Psoas muscle (tissue), 8 donors: ENCODE measurements around the gene ENG. TPM values are rescaled to one million over a fixed set of nuclear protein-coding genes. Genes with fewer than 3 reads are reported as not detected.

ENCODE experiments used
- ATAC-seq, 4 donors: fragments of 200-7000 bp; cut with Tn5 transposase; one replicate each; pipeline ENCODE4 v1.9.1; 2020; ENCODE audit warnings: moderate library complexity in 3 of 4, mild to moderate bottlenecking in 2 of 4
- DNase-seq, 2 donors: peaks; one replicate each; pipeline ENCODE4 v3.0.0-alpha.2; 2020
- H3K27ac ChIP-seq: fragments of 200-600 bp; one replicate; pipeline ENCODE4 v1.8.0; 2022
- H3K27me3 ChIP-seq, 3 donors: fragments of 200-600 bp in 1 of 3; one replicate each; pipeline versions ENCODE4 v1.6.1 to v1.8.0; 2013 to 2022; ENCODE audit warnings: low read length in 2 of 3, mild to moderate bottlenecking in 2 of 3, moderate library complexity in 1 of 3; ENCODE audit not compliant: insufficient read depth in 3 of 3
- H3K36me3 ChIP-seq, 2 donors: fragments of 200-600 bp in 1 of 2; one replicate each; pipeline versions ENCODE4 v1.6.1 to v1.8.0; 2013 to 2022; ENCODE audit warnings: low read depth in 1 of 2, mild to moderate bottlenecking in 1 of 2, moderate library complexity in 1 of 2; ENCODE audit not compliant: insufficient read depth in 1 of 2
- H3K4me1 ChIP-seq: fragments of 200-600 bp; one replicate; pipeline ENCODE4 v1.8.0; 2022
- H3K4me3 ChIP-seq: fragments of 200-600 bp; one replicate; pipeline ENCODE4 v1.8.0; 2022; ENCODE audit warnings: mild to moderate bottlenecking
- H3K9me3 ChIP-seq: fragments of 200-600 bp; one replicate; pipeline ENCODE4 v1.8.0; 2022
- CTCF ChIP-seq: fragments of 200-600 bp; IDR thresholded peaks from one replicate; pipeline ENCODE4 v1.8.0; 2022; ENCODE audit warnings: antibody characterized with exemption
- WGBS, 3 donors: extraction: QIAGEN DNeasy Blood & Tissue Kit; methylation state at CpG; one replicate each; pipeline versions ENCODE4 v1.1.6 to v1.1.7; 2013; 5-methylcytosine and 5-hydroxymethylcytosine counted together
- intact Hi-C, 2 donors: fragments of 100-400 bp; cut with DNase I; formaldehyde crosslinking; loops; one replicate each; pipeline versions ENCODE4 v1.11.0 to v1.14.2; 2022
- polyA plus RNA-seq, 3 donors: library from polyadenylated mRNA; stranded (reverse); fragments of 200-250 nt; gene quantifications; one replicate each; pipeline ENCODE4 v1.2.3, GENCODE V29; 2013
- total RNA-seq, 4 donors: library from RNA; stranded (reverse); fragmentation: NEBNext Ultra II Directional in 2 of 4; extraction: Animal tissue kit (Norgen Biotek cat#: 25700) in 2 of 4; gene quantifications; one replicate each; pipeline versions ENCODE4 v1.2.1 to v1.2.4, GENCODE V29; 2021 to 2023
- donor health status: healthy with polysubstance abuse.
- donor health status: DM: no; HTN: no; CAD: no; lungs with moderate emphysema.
- donor health status: Bipolar disorder and iron deficiency.
- donor health status: healthy.
- donor health status: DM: yes; HTN: yes; CAD: no.
- donor health status: DM: no; HTN: no; CAD: no.
- donor health status: DM: no; HTN: no; CAD: no.
- donor health status: DM: yes; HTN: yes; CAD: no.

ENG gene
- total and polyA plus RNA-seq, 7 donors, result 22.1 to 80.4 (median 38.6) TPM

GRCh38 chr9:127791085-127791484 lies 63.4 kb downstream of the ENG start:
- Histone ChIP-seq H3K36me3 (peaks cover 7 to 67% of the 10 kb centered on the region in 2 donors), H3K27ac (no peak overlapping the region), H3K27me3 (no peaks in the 10 kb centered on the region), H3K4me3 (no peak overlapping the region), H3K9me3 (no peaks in the 10 kb centered on the region), H3K4me1 (peaks cover 26% of the 10 kb centered on the region)
- ATAC-seq (no peak), DNase-seq (no peak)
- intact Hi-C loops, result no loop called here
- no peak for TF ChIP-seq CTCF
- WGBS, 3 donors, result 83 to 87% (median 84%) methylated on average over 4 of the region's 4 CpGs

GRCh38 chr9:127790094-127790855 lies 64.2 kb downstream of the ENG start:
- intact Hi-C loops, result no loop called here
- Histone ChIP-seq H3K4me3 (no peak overlapping the region), H3K27ac (no peak overlapping the region), H3K27me3 (no peaks in the 10 kb centered on the region), H3K9me3 (no peaks in the 10 kb centered on the region), H3K4me1 (peaks cover 22% of the 10 kb centered on the region), H3K36me3 (peaks cover 7 to 67% of the 10 kb centered on the region in 2 donors)
- TF ChIP-seq CTCF, result no peak
- WGBS, 3 donors, result 81 to 84% (median 82%) methylated on average over 9 of the region's 9 CpGs
- DNase-seq, result no peak
- ATAC-seq, result no peak

GRCh38 chr9:127789179-127789578 lies 65.3 kb downstream of the ENG start:
- Histone ChIP-seq H3K9me3 (no peaks in the 10 kb centered on the region), H3K27ac (no peak overlapping the region), H3K27me3 (no peaks in the 10 kb centered on the region), H3K4me1 (peaks cover 19% of the 10 kb centered on the region), H3K36me3 (peaks cover 7 to 67% of the 10 kb centered on the region in 2 donors), H3K4me3 (no peak overlapping the region)
- ATAC-seq (no peak), DNase-seq (no peak)
- intact Hi-C loops, result loop anchor here (5.0 to 10.0 kb wide), 4 partner anchors 83 to 136 kb away; partner anchors contain the start of genes AK1 (in 1 of the 2) and ST6GALNAC4 (in 1 of the 2)
- no peak for TF ChIP-seq CTCF
- 84 to 85% (median 85%) methylated on average over 25 of the region's 25 CpGs for WGBS, 3 donors

- Histone ChIP-seq H3K27me3 (no peaks in the 10 kb centered on the region), H3K4me1 (peaks cover 20% of the 10 kb centered on the region), H3K9me3 (no peaks in the 10 kb centered on the region), H3K4me3 (no peak overlapping the region), H3K36me3 (peaks cover 7 to 67% of the 10 kb centered on the region in 2 donors), H3K27ac (no peak overlapping the region)
- ATAC-seq (no peak), DNase-seq (no peak)
- intact Hi-C loops, result loop anchor here (5.0 to 10.0 kb wide), 4 partner anchors 84 to 136 kb away; partner anchors contain the start of genes AK1 (in 1 of the 2) and ST6GALNAC4 (in 1 of the 2)
- no peak for TF ChIP-seq CTCF
- WGBS, 3 donors, result 82 to 86% (median 85%) methylated on average over 24 to 26 of the region's 26 CpGs
Observed at GRCh38 chr9:127788337-127789011, 66.0 kb downstream of the ENG start.
